KOPT-K1 (cell line): ENCODE data around the gene YWHAE.
"Not testable (repeated sequence)": the region's sequence is repeated elsewhere in the genome, so short reads cannot be mapped to it uniquely, and the experiment has no call there.

ENCODE experiments used
- H3K27ac ChIP-seq: fragments of 200-600 bp; sonication (generic); 2 replicates; pipeline ENCODE4 v1.5.1; 2016; ENCODE audit warnings: antibody characterized with exemption, mild to moderate bottlenecking, low read depth, low read length; ENCODE audit not compliant: poor library complexity, severe bottlenecking
- H3K36me3 ChIP-seq: fragments of 200-600 bp; sonication (generic); 2 replicates; pipeline ENCODE4 v1.5.1; 2017; ENCODE audit warnings: antibody characterized with exemption, mild to moderate bottlenecking, low read length, moderate library complexity; ENCODE audit not compliant: insufficient read depth
- H3K9me3 ChIP-seq: fragments of 200-600 bp; sonication (generic); 2 replicates; pipeline ENCODE4 v1.5.1; 2017; ENCODE audit warnings: antibody characterized with exemption, low read length, mild to moderate bottlenecking; ENCODE audit not compliant: insufficient read depth, poor library complexity, severe bottlenecking

Gene YWHAE

DNA sequence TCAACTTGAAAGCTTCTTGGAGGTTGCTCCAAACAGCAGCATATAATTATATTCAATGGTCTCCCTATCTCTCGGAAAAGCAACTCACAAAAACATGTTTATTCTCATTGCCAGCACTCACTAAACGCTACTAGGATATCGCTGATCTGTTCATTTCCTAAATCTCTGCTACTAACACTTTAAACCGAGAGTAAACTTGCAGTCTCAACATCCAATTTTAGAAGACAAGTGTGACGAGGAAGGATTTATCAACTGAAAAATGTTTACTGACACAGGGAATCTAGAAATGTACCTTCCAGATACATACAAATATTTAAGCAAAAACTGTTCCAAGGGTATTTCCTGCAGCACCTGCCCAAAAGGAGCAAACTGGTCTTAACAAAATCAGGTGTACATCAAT lies 56.5 kb downstream of the YWHAE start:
- Histone ChIP-seq H3K27ac (no peak overlapping the region), H3K36me3 (peaks cover 54% of the 10 kb centered on the region), H3K9me3 (no peaks in the 10 kb centered on the region)

DNA sequence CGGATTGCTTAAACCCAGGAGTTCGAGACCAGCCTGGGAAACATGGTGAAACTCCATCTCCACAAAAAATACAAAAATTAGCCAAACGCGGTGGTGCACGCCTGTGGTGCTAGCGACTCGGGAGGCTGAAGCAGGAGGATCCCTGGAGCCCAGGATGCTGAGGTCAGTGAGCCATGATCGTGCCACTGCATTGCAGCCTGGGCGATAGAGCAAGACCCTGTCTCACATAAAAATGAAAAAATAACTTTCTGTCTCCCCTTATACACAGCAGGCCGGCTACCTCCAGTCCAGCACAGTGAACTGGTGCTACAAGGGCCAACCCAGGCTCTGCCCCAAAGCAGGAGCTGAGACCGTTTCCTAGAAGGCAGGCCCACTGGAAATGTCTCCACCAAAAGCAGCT lies 59.7 kb downstream of the YWHAE start:
- H3K36me3 ChIP-seq, result peaks cover 23% of the 10 kb centered on the region
- H3K27ac ChIP-seq, result no peak overlapping the region
- H3K9me3 ChIP-seq, result no peaks in the 10 kb centered on the region

DNA sequence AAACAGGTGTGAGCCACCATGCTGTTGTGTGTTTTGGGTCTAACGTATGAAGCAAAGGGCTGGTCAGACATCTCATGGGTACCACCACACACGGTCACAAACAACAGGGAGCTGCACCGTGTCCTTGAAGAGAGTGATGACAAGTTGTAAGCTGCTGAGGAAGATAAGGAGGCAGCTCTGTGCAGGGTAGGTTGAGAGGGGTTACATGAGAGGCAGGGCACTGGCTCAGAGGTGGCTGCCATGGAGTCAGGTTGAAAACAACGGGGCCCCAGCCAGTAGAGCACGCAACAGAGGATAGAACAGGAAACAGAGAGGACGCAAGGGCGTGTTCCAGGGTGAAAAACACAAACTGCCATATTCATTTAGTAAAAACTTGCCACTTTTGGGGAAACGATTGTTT lies 68.3 kb downstream of the YWHAE start:
- Histone ChIP-seq H3K27ac (no peak overlapping the region), H3K36me3 (no peaks in the 10 kb centered on the region), H3K9me3 (no peaks in the 10 kb centered on the region)

DNA sequence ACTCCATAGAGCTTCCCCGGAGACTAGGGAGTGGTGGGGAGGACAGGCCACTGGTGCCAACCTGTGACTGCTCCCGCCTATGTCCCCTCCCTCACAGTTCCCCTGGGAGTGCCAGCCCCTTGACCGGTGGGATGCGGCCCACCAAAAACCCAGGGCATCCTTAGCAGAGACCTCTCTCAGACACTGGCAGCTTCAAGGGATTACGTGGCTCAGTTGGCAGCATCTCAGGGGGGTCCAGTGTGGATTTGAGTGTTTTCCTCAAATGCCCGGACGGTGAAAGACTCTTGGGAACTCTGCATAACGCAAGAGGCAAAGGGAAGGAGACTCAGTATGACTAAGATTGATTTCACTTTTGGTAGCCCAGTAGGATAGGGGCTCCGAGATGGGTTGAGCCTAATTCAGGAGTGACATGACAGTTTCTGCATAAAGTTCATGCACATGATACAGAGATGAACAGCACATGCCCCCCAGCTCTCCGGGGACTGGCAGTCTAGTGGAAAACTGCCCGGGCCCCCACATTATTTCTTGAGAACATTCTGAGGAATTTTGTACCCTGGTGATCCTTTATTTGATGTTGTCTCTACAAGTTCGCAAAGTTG lies 70.2 kb downstream of the YWHAE start:
- Histone ChIP-seq H3K36me3 (no peaks in the 10 kb centered on the region), H3K27ac (no peak overlapping the region), H3K9me3 (no peaks in the 10 kb centered on the region)

DNA sequence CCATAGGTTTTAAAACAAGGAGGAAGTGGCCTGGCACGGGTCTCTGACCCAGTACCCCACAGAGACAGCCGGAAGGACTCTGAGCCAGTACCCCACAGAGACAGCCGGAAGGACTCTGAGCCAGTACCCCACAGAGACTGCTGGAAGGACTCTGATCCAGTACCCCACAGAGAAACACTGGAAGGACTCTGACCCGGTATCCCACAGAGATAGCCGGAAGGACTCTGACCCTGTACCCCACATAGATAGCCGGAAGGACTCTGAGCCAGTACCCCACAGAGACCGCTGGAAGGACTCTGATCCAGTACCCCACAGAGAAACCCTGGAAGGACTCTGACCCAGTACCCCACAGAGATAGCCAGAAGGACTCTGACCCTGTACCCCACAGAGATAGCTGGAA lies 71.6 kb downstream of the YWHAE start:
- Histone ChIP-seq H3K27ac (no peak overlapping the region), H3K9me3 (no peaks in the 10 kb centered on the region), H3K36me3 (no peaks in the 10 kb centered on the region)

DNA sequence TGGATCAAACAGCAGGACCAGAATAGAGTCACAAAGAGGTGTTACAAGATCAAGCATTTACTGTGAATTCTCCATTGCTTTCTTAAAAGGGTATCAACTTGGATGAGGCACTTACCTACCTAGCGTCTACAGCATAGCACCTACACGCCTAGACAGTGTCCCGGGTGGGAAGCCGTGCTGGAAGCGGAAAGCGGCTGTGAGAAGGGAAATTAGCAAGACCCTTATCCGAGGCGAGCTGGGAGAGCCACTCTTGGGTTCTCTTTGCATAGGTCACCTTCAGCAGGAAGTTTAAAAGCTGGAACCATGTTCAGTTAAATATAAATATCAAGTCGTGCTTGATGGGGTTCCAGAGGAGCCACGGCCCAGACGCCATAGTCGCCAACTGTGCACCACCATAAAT lies 74.3 kb downstream of the YWHAE start:
- Histone ChIP-seq H3K36me3 (no peaks in the 10 kb centered on the region), H3K27ac (no peak overlapping the region), H3K9me3 (no peaks in the 10 kb centered on the region)

DNA sequence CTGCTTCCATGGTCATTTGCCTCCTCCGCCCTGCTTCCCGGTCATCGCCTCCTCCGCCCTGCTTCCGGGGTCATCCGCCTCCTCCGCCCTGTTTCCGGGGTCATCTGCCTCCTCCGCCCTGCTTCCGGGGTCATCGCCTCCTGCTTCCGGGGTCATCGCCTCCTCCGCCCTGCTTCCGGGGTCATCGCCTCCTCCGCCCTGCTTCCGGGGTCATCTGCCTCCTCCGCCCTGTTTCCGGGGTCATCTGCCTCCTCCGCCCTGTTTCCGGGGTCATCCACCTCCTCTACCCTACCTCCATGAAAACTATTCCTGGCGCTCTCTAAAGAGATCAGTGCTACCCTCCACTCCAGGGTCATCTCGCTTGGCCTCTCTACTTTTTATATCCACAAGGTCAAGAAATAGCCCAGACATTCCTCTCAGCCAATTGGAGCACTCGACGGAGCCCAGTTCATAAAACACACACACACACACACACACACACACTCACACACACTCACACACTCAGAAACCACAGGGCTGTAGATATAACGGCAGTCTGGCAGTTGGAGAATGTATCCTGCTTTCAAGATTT lies 75.7 kb downstream of the YWHAE start:
- H3K9me3 ChIP-seq, result no peaks in the 10 kb centered on the region
- no peaks in the 10 kb centered on the region for H3K36me3 ChIP-seq
- H3K27ac ChIP-seq, result no peak overlapping the region

DNA sequence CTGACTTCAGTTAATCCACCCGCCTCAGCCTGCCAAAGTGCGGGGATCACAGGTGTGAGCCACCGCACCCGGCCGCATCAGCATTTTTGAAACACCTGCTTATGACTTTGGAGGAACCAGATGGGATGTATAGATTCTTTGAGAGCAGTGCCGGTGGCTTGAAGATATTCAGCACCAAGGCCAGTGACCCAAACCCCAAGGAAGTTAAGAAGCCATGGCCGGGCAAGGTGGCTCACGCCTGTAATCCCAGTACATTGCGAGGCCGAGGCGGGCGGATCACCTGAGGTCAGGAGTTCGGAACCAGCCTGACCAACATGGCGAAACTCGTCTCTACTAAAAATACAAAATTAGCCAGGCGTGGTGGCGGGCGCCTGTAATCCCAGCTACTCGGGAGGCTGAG lies 76.7 kb downstream of the YWHAE start:
- Histone ChIP-seq H3K9me3 (no peaks in the 10 kb centered on the region), H3K36me3 (no peaks in the 10 kb centered on the region), H3K27ac (no peak overlapping the region)

DNA sequence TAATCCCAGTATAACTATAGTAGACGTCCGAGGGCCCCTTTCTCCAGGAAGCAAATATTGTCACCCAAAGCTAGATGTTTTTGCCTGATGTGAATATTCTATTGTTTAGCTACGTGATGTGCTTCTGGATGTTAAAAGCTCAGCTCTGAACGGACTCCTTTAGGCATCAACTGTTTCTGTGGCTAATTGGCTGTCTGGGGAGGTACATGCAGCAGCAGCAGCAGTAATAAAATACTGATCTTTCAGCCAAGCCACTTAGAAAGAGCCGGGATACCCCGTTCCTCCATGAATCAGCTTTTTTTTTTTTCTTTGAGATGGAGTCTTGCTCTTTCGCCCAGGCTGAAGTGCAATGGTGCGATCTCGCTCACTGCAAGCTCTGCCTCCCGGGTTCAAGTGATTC lies 77.5 kb downstream of the YWHAE start:
- H3K9me3 ChIP-seq, result no peaks in the 10 kb centered on the region
- H3K27ac ChIP-seq, result no peak overlapping the region
- H3K36me3 ChIP-seq, result no peaks in the 10 kb centered on the region

DNA sequence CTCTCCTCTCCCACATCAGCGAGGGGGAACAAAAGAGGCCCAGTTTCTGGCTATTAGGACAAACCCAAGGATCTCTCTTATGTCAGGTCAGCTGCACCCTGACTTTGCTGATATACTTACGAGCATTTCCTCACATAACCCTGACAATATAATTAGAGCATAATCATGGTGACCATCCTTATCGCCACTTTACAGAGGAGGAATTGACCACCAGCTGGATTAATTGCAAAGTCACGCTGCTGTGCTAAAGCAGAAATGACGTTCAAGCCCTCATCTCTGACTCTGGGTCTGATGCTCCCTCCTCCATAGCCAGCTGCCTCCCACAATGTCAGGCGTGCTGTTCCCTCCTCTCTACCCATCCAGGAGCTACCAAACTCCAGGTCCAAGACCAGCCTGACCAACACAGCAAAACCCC lies 78.0 kb downstream of the YWHAE start:
- no peaks in the 10 kb centered on the region for H3K36me3 ChIP-seq
- H3K27ac ChIP-seq, result no peak overlapping the region
- H3K9me3 ChIP-seq, result no peaks in the 10 kb centered on the region

DNA sequence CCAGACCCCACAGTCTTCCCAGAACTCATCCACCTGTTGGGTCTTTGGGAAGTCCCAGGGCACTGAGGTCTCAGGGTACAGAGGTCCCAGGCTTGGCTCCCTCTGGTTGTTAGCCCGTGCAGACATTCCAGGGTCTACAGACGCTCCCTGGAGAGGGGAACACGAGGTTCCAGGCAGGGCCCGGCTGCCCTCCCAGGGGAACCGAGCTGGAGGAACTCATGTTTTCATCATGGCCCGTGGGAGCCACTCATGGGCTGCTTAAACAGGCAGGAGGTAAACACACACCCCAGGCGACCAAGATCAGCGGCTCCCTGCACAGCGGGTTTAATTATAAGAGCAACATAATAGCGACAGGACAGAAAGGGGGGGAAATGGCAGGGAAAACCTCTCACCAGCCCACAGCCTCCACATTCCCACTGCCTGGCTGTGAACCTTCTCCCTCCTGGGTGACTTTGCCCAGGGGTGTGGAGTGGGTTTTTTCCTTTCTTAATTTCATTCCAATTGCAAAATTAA lies 84.1 kb downstream of the YWHAE start:
- Histone ChIP-seq H3K36me3 (no peaks in the 10 kb centered on the region), H3K9me3 (no peaks in the 10 kb centered on the region), H3K27ac (no peak overlapping the region)

DNA sequence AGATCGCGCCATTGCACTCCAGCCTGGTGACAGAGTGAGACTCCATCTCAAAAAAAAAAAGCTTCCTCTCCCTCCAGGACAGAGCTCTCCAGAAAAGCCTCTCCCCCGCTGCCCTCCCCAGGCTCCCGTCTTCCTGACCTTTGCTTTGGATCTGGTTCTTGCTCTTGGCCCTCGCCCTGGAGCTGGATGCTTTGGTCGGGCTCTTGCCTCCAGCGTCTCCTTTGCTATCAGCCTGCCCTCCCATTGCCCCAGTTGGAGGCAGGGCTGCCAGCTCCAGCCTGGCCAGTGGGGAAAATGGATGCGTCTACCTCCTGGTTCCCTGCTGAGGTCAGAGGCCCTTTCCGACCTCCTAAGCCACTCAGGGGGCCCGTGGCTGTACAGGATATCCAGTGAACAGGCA lies 84.6 kb downstream of the YWHAE start:
- Histone ChIP-seq H3K27ac (no peak overlapping the region), H3K9me3 (no peaks in the 10 kb centered on the region), H3K36me3 (no peaks in the 10 kb centered on the region)

DNA sequence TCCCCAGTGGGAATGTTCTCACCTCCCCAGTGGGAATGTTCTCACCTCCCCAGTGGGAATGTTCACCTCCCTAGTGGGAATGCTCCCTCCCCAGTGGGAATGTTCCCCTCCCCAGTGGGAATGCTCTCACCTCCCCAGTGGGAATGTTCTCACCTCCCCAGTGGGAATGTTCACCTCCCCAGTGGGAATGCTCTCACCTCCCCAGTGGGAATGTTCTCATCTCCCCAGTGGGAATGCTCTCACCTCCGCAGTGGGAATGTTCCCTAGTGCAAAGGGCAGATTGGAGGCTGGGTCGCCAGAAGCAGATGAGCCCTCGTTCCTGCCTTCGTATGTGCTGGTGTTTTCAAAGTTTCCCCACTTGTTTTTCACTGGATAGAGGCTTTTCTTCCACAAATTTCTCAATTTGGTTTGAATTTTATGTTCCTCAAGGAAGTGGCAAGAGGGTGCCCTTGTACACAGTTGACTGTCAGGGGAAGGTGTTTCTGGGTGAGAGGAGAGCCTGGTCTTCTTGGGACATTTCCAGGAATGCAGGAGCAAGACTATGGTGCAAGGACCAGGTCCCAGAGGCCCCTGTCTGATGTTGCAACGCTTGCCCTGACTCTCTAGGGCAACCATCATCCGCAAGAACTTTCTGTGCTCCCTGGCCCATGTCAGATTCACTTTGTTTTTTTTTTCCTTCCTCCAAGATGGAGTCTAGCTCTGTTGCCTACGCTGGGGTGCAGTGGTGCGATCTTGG lies 86.6 kb downstream of the YWHAE start:
- H3K9me3 ChIP-seq, result no peaks in the 10 kb centered on the region
- no peak overlapping the region for H3K27ac ChIP-seq
- H3K36me3 ChIP-seq, result no peaks in the 10 kb centered on the region

DNA sequence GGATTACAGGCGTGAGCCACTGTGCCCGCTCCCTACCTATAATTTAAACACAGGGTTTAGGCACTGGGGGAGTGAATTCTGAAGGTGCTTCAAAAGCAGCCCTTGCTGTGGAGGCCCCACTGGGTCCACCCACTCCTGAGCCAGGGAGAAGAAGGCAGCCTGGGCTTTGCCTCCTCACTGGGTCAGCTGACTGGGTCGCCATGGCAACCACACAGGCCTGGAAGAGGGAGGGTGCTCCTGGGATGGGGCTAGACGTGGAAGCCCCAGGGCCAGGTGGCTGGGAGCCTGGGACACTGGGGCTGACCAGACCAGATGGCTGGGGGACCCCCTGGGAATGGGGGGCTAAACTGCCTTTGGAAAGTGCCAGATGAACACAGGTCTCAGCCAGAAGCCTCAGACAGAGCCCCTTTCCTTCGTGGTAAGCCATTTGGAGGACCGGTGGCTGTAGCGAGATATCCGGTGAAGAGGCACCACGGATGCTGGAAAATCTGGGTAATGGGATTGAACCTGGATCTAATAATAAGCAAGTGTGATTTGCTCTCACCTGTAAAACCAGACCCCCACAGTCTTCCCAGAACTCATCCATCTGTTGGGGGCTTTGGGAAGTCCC lies 87.7 kb downstream of the YWHAE start:
- Histone ChIP-seq H3K36me3 (no peaks in the 10 kb centered on the region), H3K9me3 (no peaks in the 10 kb centered on the region), H3K27ac (no peak overlapping the region)

DNA sequence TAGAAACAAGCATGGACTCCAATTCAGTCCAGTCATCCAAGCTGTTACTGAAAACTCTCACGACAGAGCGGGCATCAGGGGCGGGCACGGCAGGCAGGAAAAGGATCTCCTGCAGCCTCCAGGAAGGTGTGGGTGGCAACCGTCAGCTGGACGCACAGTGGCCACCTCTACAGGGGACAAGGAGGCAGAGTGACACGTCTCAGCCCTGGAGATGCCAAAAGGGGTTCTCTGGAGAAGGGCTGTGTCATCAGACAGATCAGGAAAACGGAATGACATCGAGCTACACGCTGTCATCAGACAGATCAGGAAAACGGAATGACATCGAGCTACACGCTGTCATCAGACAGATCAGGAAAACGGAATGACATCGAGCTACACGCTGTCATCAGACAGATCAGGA lies 92.2 kb downstream of the YWHAE start:
- H3K9me3 ChIP-seq, H3K27ac ChIP-seq, H3K36me3 ChIP-seq: not testable (repeated sequence)
